CD14-positive monocyte (primary cell): ENCODE results near the gene SHB. TPM values are rescaled to one million over a fixed set of nuclear protein-coding genes. Genes with fewer than 3 reads are reported as not detected.
A peak's percentile ranks its signal among the peaks of the same experiment; 100 is the strongest.

Experiments
- DNase-seq, 3 donors: peaks; one replicate each; pipeline ENCODE4 v3.0.0-alpha.2; 2011 to 2022
- H2AFZ ChIP-seq: 2 replicates; pipeline ENCODE4 v1.6.0; 2012; ENCODE audit warnings: mild to moderate bottlenecking, low read depth, low read length, inconsistent platforms; ENCODE audit not compliant: insufficient read depth, poor library complexity, severe bottlenecking
- H3K27ac ChIP-seq, 2 donors: 1 replicate in 1 of 2; 2 replicates in 1 of 2; pipeline ENCODE4 v1.5.1; 2012 to 2013; ENCODE audit warnings: low read length in 2 of 2, control low read depth in 1 of 2, inconsistent platforms in 1 of 2, low read depth in 1 of 2, mild to moderate bottlenecking in 1 of 2
- H3K27me3 ChIP-seq, 2 donors: one replicate each; pipeline versions ENCODE4 v1.6.0 to v1.6.1; 2011 to 2013; ENCODE audit warnings: low read length in 2 of 2; ENCODE audit not compliant: control insufficient read depth in 2 of 2, insufficient read depth in 2 of 2
- H3K36me3 ChIP-seq, 2 donors: replicated peaks in 1 of 2; 1 replicate in 1 of 2; 2 replicates in 1 of 2; pipeline versions ENCODE4 v1.5.1 to v1.6.1; 2012 to 2013; ENCODE audit warnings: low read length in 2 of 2, control low read depth in 1 of 2, inconsistent platforms in 1 of 2, mild to moderate bottlenecking in 1 of 2; ENCODE audit not compliant: insufficient read depth in 2 of 2, control insufficient read depth in 1 of 2
- H3K4me1 ChIP-seq, 2 donors: 1 replicate in 1 of 2; 2 replicates in 1 of 2; pipeline versions ENCODE4 v1.5.1 to v1.6.1; 2012 to 2013; ENCODE audit warnings: low read length in 2 of 2, control low read depth in 1 of 2, inconsistent platforms in 1 of 2, mild to moderate bottlenecking in 1 of 2, moderate library complexity in 1 of 2; ENCODE audit not compliant: insufficient read depth in 2 of 2, control insufficient read depth in 1 of 2
- H3K4me2 ChIP-seq: replicated peaks from 2 replicates; pipeline ENCODE3; 2012; ENCODE audit warnings: low read length, moderate library complexity, mild to moderate bottlenecking; ENCODE audit not compliant: poor library complexity, severe bottlenecking; ENCODE audit errors: extremely low read depth
- H3K4me3 ChIP-seq, 3 experiments: fragments of 200-600 bp in 1 of 3; sonication (generic) in 1 of 3; replicated peaks in 1 of 3; 1 replicate in 2 of 3; 2 replicates in 1 of 3; pipeline ENCODE4 v1.5.1; 2011 to 2013; ENCODE audit warnings: low read length in 3 of 3, mild to moderate bottlenecking in 3 of 3, control low read depth in 2 of 3, low read depth in 2 of 3, inconsistent platforms in 1 of 3, moderate library complexity in 1 of 3
- H3K79me2 ChIP-seq: 2 replicates; pipeline ENCODE4 v1.6.0; 2012; ENCODE audit warnings: mild to moderate bottlenecking, control low read depth, inconsistent platforms, low read length, moderate library complexity; ENCODE audit not compliant: insufficient read depth
- H3K9ac ChIP-seq: 2 replicates; pipeline ENCODE4 v1.6.0; 2017; ENCODE audit warnings: low read length, mild to moderate bottlenecking; ENCODE audit not compliant: insufficient read depth, poor library complexity, severe bottlenecking
- H3K9me3 ChIP-seq, 2 donors: replicated peaks in 1 of 2; 1 replicate in 1 of 2; 2 replicates in 1 of 2; pipeline versions ENCODE4 v1.5.1 to v1.6.1; 2012 to 2013; ENCODE audit warnings: low read length in 2 of 2, control low read depth in 1 of 2; ENCODE audit not compliant: control insufficient read depth in 1 of 2, insufficient read depth in 1 of 2
- H4K20me1 ChIP-seq: 2 replicates; pipeline ENCODE4 v1.6.0; 2012; ENCODE audit warnings: mild to moderate bottlenecking, low read length, control low read depth, moderate library complexity; ENCODE audit not compliant: insufficient read depth
- H3K27ac Mint-ChIP-seq, 7 donors: one replicate each; pipeline ENCODE4 v1.8.0; 2020; ENCODE audit warnings: mild to moderate bottlenecking in 7 of 7, mixed read lengths in 7 of 7, moderate library complexity in 6 of 7, inconsistent platforms in 2 of 7
- H3K27me3 Mint-ChIP-seq, 3 donors: one replicate each; pipeline ENCODE4 v1.8.0; 2021 to 2022; ENCODE audit warnings: low read depth in 3 of 3, mild to moderate bottlenecking in 3 of 3, mixed read lengths in 3 of 3, moderate library complexity in 3 of 3, inconsistent platforms in 1 of 3
- H3K36me3 Mint-ChIP-seq, 2 donors: one replicate each; pipeline ENCODE4 v1.8.0; 2020; ENCODE audit warnings: mixed read lengths in 2 of 2, inconsistent platforms in 1 of 2, mild to moderate bottlenecking in 1 of 2
- H3K4me1 Mint-ChIP-seq: one replicate; pipeline ENCODE4 v1.8.0; 2020; ENCODE audit warnings: mild to moderate bottlenecking, mixed read lengths
- H3K4me3 Mint-ChIP-seq, 2 donors: one replicate each; pipeline ENCODE4 v1.8.0; 2020; ENCODE audit warnings: mild to moderate bottlenecking in 2 of 2, mixed read lengths in 2 of 2, moderate library complexity in 1 of 2
- H3K9me3 Mint-ChIP-seq, 7 donors: one replicate each; pipeline ENCODE4 v1.8.0; 2020 to 2022; ENCODE audit warnings: mixed read lengths in 7 of 7, mild to moderate bottlenecking in 6 of 7, moderate library complexity in 6 of 7, inconsistent platforms in 2 of 7
- CTCF ChIP-seq: fragments of 200-600 bp; IDR thresholded peaks from one replicate; pipeline ENCODE4 v1.8.0; 2022; ENCODE audit warnings: antibody characterized with exemption, mild to moderate bottlenecking
- WGBS: methylation state at CpG from one replicate; pipeline ENCODE4 v1.1.5; 2013; ENCODE audit warnings: missing lambda C conversion rate; ENCODE audit not compliant: insufficient coverage; 5-methylcytosine and 5-hydroxymethylcytosine counted together
- intact Hi-C, 2 donors: fragments of 100-400 bp; cut with micrococcal nuclease; formaldehyde crosslinking; loops; one replicate each; pipeline versions ENCODE4 v1.15.0 to v1.15.1; 2023
- polyA plus RNA-seq, 3 donors: library from polyadenylated mRNA; depleted of rRNA in 1 of 3; unstranded in 2 of 3; stranded (reverse) in 1 of 3; fragments of 300-500 nt in 2 of 3; fragments of >200 nt in 1 of 3; fragmentation: Illumina TruSeq in 2 of 3; gene quantifications; 1 replicate in 2 of 3; 2 replicates in 1 of 3; pipeline ENCODE4 v1.2.3, GENCODE V29; 2012 to 2021

The SHB gene
- polyA plus RNA-seq, 3 donors, result 0.27 to 1.3 (median 0.31) TPM

GRCh38 chr9:38086496-38086895, 17.5 kb upstream of the SHB start:
- Histone ChIP-seq H3K27ac (no peak overlapping the region), H3K9ac (no peak overlapping the region), H3K4me1 (peaks cover 35 to 41% of the 10 kb centered on the region in 2 donors), H2AFZ (peak overlapping the region; percentile 37), H3K79me2 (no peaks in the 10 kb centered on the region), H3K27me3 (no peaks in the 10 kb centered on the region), H3K36me3 (no peaks in the 10 kb centered on the region), H3K4me3 (no peak overlapping the region), H3K9me3 (no peaks in the 10 kb centered on the region), H4K20me1 (no peaks in the 10 kb centered on the region), H3K4me2 (no peak overlapping the region)
- TF ChIP-seq CTCF, result no peak
- H3K4me3 Mint-ChIP-seq, result no peak overlapping the region
- intact Hi-C loops, result loop anchor here in 1 of 2 donors (5.0 kb wide), 1 partner anchor 169 kb away; no protein-coding TSS in a partner anchor
- no peaks in the 10 kb centered on the region for H3K36me3 Mint-ChIP-seq
- peak overlapping the region in 1 of 7 donors; percentile 48 for H3K27ac Mint-ChIP-seq
- DNase-seq, result no peak
- peaks cover 0 to 3% (median 2%) of the 10 kb centered on the region in 3 donors for H3K27me3 Mint-ChIP-seq
- peaks cover 59% of the 10 kb centered on the region for H3K4me1 Mint-ChIP-seq
- H3K9me3 Mint-ChIP-seq, result peaks cover 0 to 1% (median 0%) of the 10 kb centered on the region in 7 donors

GRCh38 chr9:38085308-38085707, 16.3 kb upstream of the SHB start:
- DNase-seq, result no peak
- no peak overlapping the region for H3K4me2 ChIP-seq
- Mint-ChIP-seq H3K9me3 (peaks cover 0 to under 1% (median 0%) of the 10 kb centered on the region in 7 donors), H3K4me3 (no peak overlapping the region), H3K27ac (peak overlapping the region in 1 of 7 donors; percentile 47), H3K36me3 (no peaks in the 10 kb centered on the region), H3K4me1 (peaks cover 55% of the 10 kb centered on the region), H3K27me3 (peaks cover 0 to 3% (median 2%) of the 10 kb centered on the region in 3 donors)
- H3K27me3 ChIP-seq, result no peaks in the 10 kb centered on the region
- H3K27ac ChIP-seq, result no peak overlapping the region
- no peak overlapping the region for H3K9ac ChIP-seq
- no peak for TF ChIP-seq CTCF
- no peak overlapping the region for H3K4me3 ChIP-seq
- H3K36me3 ChIP-seq, result no peaks in the 10 kb centered on the region
- no peaks in the 10 kb centered on the region for H3K79me2 ChIP-seq
- peaks cover 36 to 41% of the 10 kb centered on the region in 2 donors for H3K4me1 ChIP-seq
- no peaks in the 10 kb centered on the region for H3K9me3 ChIP-seq
- intact Hi-C loops, result loop anchor here in 1 of 2 donors (5.0 kb wide), 1 partner anchor 168 kb away; no protein-coding TSS in a partner anchor
- no peak overlapping the region for H2AFZ ChIP-seq
- no peaks in the 10 kb centered on the region for H4K20me1 ChIP-seq
- WGBS, result 86% methylated on average over 2 of the region's 5 CpGs
